A549 (cell line): Measurements from ENCODE around the gene HLTF.

Experiments
- CHD2 ChIP-seq: fragments of 150-350 bp; IDR thresholded peaks from 2 replicates; pipeline ENCODE4 v1.6.1; 2014; ENCODE audit warnings: low read length; ENCODE audit not compliant: partially characterized antibody
- CTCF ChIP-seq: fragments of >200 bp; sonication (Bioruptor Twin); formaldehyde crosslinking; IDR thresholded peaks from 3 replicates; pipeline ENCODE4 v1.5.1; 2016
- HMGXB4 ChIP-seq: fragments of 250-450 bp; sonication (Bioruptor Pico); IDR thresholded peaks from 2 replicates; pipeline ENCODE4 v1.5.0; 2021; ENCODE audit warnings: mild to moderate bottlenecking, moderate library complexity, borderline replicate concordance
- JUN ChIP-seq, 2 experiments: fragments of >200 bp; sonication (Bioruptor Twin); formaldehyde crosslinking; IDR thresholded peaks; 2 replicates in 1 of 2; 3 replicates in 1 of 2; pipeline ENCODE4 v1.6.1; 2016 to 2017
- NR3C1 ChIP-seq: fragments of >200 bp; sonication (Bioruptor Twin); formaldehyde crosslinking; IDR thresholded peaks from 3 replicates; pipeline ENCODE4 v1.6.1; 2017
- POLR2A ChIP-seq: IDR thresholded peaks from 2 replicates; pipeline ENCODE4 v1.6.1; 2012; ENCODE audit warnings: mild to moderate bottlenecking, low read length
- RAD21 ChIP-seq, 2 experiments: fragments of >200 bp in 1 of 2; sonication (Bioruptor Twin) in 1 of 2; formaldehyde crosslinking in 1 of 2; IDR thresholded peaks in 1 of 2; conservative IDR thresholded peaks in 1 of 2; 2 replicates in 1 of 2; 3 replicates in 1 of 2; pipeline ENCODE4 v1.6.1; 2012 to 2018; ENCODE audit warnings: inconsistent platforms in 1 of 2
- RNF2 ChIP-seq: fragments of 200-600 bp; sonication (generic); IDR thresholded peaks from 2 replicates; pipeline ENCODE4 v1.6.1; 2016; ENCODE audit warnings: low read depth, mild to moderate bottlenecking, antibody characterized with exemption, moderate library complexity, borderline replicate concordance
- TF ChIP-seq, protein P1 (sequence below): IDR thresholded peaks from 2 replicates; pipeline ENCODE4 v1.6.1; 2012

- TF ChIP-seq CTCF (no peak), RAD21 (conservative IDR thresholded peaks at IDR 0.05 in 1 of 2, IDR thresholded peaks at IDR 0.05 in 1 of 2) (no peak), RNF2 (no peak), JUN (IDR thresholded peaks at IDR 0.05) (no peak), NR3C1 (no peak), CHD2 (no peak), HMGXB4 (CRISPR knock-in tag) (no peak), POLR2A (no peak)
- TF ChIP-seq, protein P1, sequence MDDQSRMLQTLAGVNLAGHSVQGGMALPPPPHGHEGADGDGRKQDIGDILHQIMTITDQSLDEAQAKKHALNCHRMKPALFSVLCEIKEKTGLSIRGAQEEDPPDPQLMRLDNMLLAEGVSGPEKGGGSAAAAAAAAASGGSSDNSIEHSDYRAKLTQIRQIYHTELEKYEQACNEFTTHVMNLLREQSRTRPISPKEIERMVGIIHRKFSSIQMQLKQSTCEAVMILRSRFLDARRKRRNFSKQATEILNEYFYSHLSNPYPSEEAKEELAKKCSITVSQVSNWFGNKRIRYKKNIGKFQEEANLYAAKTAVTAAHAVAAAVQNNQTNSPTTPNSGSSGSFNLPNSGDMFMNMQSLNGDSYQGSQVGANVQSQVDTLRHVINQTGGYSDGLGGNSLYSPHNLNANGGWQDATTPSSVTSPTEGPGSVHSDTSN = no peak
These were observed 15.3 kb upstream of the HLTF start for GRCh38 chr3:149101641-149102040.
